Embryonic facial prominence (tissue), 1 donor: Measurements from ENCODE around the gene UNC45B.
"Not testable (repeated sequence)": the region's sequence is repeated elsewhere in the genome, so short reads cannot be mapped to it uniquely, and the experiment has no call there.

ENCODE experiments used
- DNase-seq: peaks from one replicate; pipeline ENCODE4 v3.0.0-alpha.2; 2016; ENCODE audit errors: extremely low spot score

Gene UNC45B

GRCh38 chr17:35170968-35171771 lies 23.6 kb downstream of the UNC45B start:
- no peak for DNase-seq

GRCh38 chr17:35171834-35172233 lies 24.2 kb downstream of the UNC45B start:
- no peak for DNase-seq

GRCh38 chr17:35172321-35172720 lies 24.7 kb downstream of the UNC45B start:
- not testable (repeated sequence) for DNase-seq

GRCh38 chr17:35174835-35175334 lies 27.3 kb downstream of the UNC45B start:
- DNase-seq = no peak

- no peak for DNase-seq
Observed at GRCh38 chr17:35175638-35176415, 28.2 kb downstream of the UNC45B start.

- no peak for DNase-seq
Observed at GRCh38 chr17:35176897-35177296, 29.3 kb downstream of the UNC45B start.

- DNase-seq = not testable (repeated sequence)
Observed at GRCh38 chr17:35179379-35179778, 31.8 kb downstream of the UNC45B start.

GRCh38 chr17:35183332-35183731 lies 35.7 kb downstream of the UNC45B start:
- no peak for DNase-seq

- no peak for DNase-seq
Observed at GRCh38 chr17:35184274-35184673, 36.7 kb downstream of the UNC45B start.

GRCh38 chr17:35185849-35186248 lies 38.2 kb downstream of the UNC45B start:
- no peak for DNase-seq

- no peak for DNase-seq
Observed at GRCh38 chr17:35187481-35187880, 39.9 kb downstream of the UNC45B start.

GRCh38 chr17:35188111-35188510 lies 40.5 kb downstream of the UNC45B start:
- no peak for DNase-seq

GRCh38 chr17:35189291-35189690 lies 41.7 kb downstream of the UNC45B start:
- DNase-seq = no peak

GRCh38 chr17:35191001-35191695 lies 43.5 kb downstream of the UNC45B start:
- no peak for DNase-seq

GRCh38 chr17:35192708-35193107 lies 45.1 kb downstream of the UNC45B start:
- DNase-seq = no peak

- not testable (repeated sequence) for DNase-seq
Observed at GRCh38 chr17:35194001-35194400, 46.4 kb downstream of the UNC45B start, which contains the start of gene SLC35G3. Gene SLC35G3, minus strand, starts transcription at chr17:35194393. Its CDS starts 86 bp downstream, at chr17:35194307.

GRCh38 chr17:35195062-35195461 lies 47.4 kb downstream of the UNC45B start:
- DNase-seq = not testable (repeated sequence)

- not testable (repeated sequence) for DNase-seq
Observed at GRCh38 chr17:35202582-35202981, 55.0 kb downstream of the UNC45B start.

GRCh38 chr17:35210741-35211140 lies 63.1 kb downstream of the UNC45B start:
- no peak for DNase-seq

- DNase-seq = no peak
Observed at GRCh38 chr17:35212668-35213067, 65.1 kb downstream of the UNC45B start.

GRCh38 chr17:35213412-35213940 lies 65.9 kb downstream of the UNC45B start:
- no peak for DNase-seq

GRCh38 chr17:35214192-35214591 lies 66.6 kb downstream of the UNC45B start:
- no peak for DNase-seq
